GM18498 (cell line): ENCODE results near the gene SHROOM2.

ENCODE experiments used
- ATAC-seq: cut with Tn5 transposase; IDR thresholded peaks from one replicate; pipeline ENCODE4 v1.9.1; 2021; ENCODE audit warnings: mild to moderate bottlenecking, moderate library complexity; ENCODE audit not compliant: unreplicated experiment

SHROOM2 gene

GRCh38 chrX:9890681-9891091, 104.5 kb downstream of the SHROOM2 start:
- no peak for ATAC-seq

GRCh38 chrX:9895225-9895912, 109.1 kb downstream of the SHROOM2 start:
- ATAC-seq, result no peak

- no peak for ATAC-seq
These were observed 111.5 kb downstream of the SHROOM2 start for GRCh38 chrX:9897761-9898161.

- ATAC-seq, result no peak
These were observed 113.4 kb downstream of the SHROOM2 start for GRCh38 chrX:9899640-9900111.

- no peak for ATAC-seq
These were observed 116.4 kb downstream of the SHROOM2 start for GRCh38 chrX:9902656-9903055.

- ATAC-seq, result no peak
These were observed 116.9 kb downstream of the SHROOM2 start for GRCh38 chrX:9903146-9903545.

- no peak for ATAC-seq
These were observed 119.1 kb downstream of the SHROOM2 start for GRCh38 chrX:9905288-9905687.

- no peak for ATAC-seq
These were observed 119.5 kb downstream of the SHROOM2 start for GRCh38 chrX:9905721-9906120.

- no peak for ATAC-seq
These were observed 120.7 kb downstream of the SHROOM2 start for GRCh38 chrX:9906919-9907318.

GRCh38 chrX:9907645-9908387, 121.6 kb downstream of the SHROOM2 start:
- no peak for ATAC-seq

- ATAC-seq, result no peak
These were observed 123.0 kb downstream of the SHROOM2 start for GRCh38 chrX:9909254-9909653.

- ATAC-seq, result no peak
These were observed 125.3 kb downstream of the SHROOM2 start for GRCh38 chrX:9911487-9911886.

GRCh38 chrX:9912351-9913145, 126.3 kb downstream of the SHROOM2 start:
- no peak for ATAC-seq

- no peak for ATAC-seq
These were observed 126.9 kb downstream of the SHROOM2 start for GRCh38 chrX:9913146-9913433.

GRCh38 chrX:9917861-9918260, 131.6 kb downstream of the SHROOM2 start:
- no peak for ATAC-seq

GRCh38 chrX:9919632-9920172, 133.5 kb downstream of the SHROOM2 start:
- ATAC-seq, result no peak

GRCh38 chrX:9921407-9921806, 135.2 kb downstream of the SHROOM2 start:
- no peak for ATAC-seq

GRCh38 chrX:9923357-9923756, 137.1 kb downstream of the SHROOM2 start:
- ATAC-seq, result no peak

GRCh38 chrX:9926002-9926401, 139.8 kb downstream of the SHROOM2 start:
- no peak for ATAC-seq

- ATAC-seq, result no peak
These were observed 141.7 kb downstream of the SHROOM2 start for GRCh38 chrX:9927698-9928482.

GRCh38 chrX:9935436-9935835, 149.2 kb downstream of the SHROOM2 start:
- ATAC-seq, result no peak
